Right cardiac atrium (tissue), 5 donors: ENCODE results near the gene MYH9. TPM values are rescaled to one million over a fixed set of nuclear protein-coding genes. Genes with fewer than 3 reads are reported as not detected.
A peak's percentile ranks its signal among the peaks of the same experiment; 100 is the strongest.
"Not testable (repeated sequence)": the region's sequence is repeated elsewhere in the genome, so short reads cannot be mapped to it uniquely, and the experiment has no call there.

Experiments used
- ATAC-seq, 2 donors: fragments of 200-7000 bp; cut with Tn5 transposase; one replicate each; pipeline versions ENCODE4 v1.8.0 to v1.9.1; 2020; ENCODE audit warnings: moderate library complexity in 2 of 2, mild to moderate bottlenecking in 1 of 2
- DNase-seq, 3 donors: peaks; one replicate each; pipeline ENCODE4 v3.0.0-alpha.2; 2020
- H3K27ac ChIP-seq: one replicate; pipeline ENCODE4 v1.5.1; 2013; ENCODE audit warnings: mild to moderate bottlenecking, low read length, control low read depth, moderate library complexity
- H3K27me3 ChIP-seq: one replicate; pipeline ENCODE4 v1.6.1; 2013; ENCODE audit not compliant: control insufficient read depth, insufficient read depth
- H3K4me1 ChIP-seq: one replicate; pipeline ENCODE4 v1.6.1; 2013; ENCODE audit warnings: low read length; ENCODE audit not compliant: control insufficient read depth, insufficient read depth
- H3K4me3 ChIP-seq: one replicate; pipeline ENCODE4 v1.5.1; 2013; ENCODE audit warnings: low read length, control low read depth
- H3K9me3 ChIP-seq: one replicate; pipeline ENCODE4 v1.6.1; 2013; ENCODE audit warnings: low read length; ENCODE audit not compliant: control insufficient read depth
- WGBS: extraction: QIAGEN DNeasy Blood & Tissue Kit; methylation state at CpG from one replicate; pipeline ENCODE4 v1.1.7; 2013; 5-methylcytosine and 5-hydroxymethylcytosine counted together
- intact Hi-C, 4 donors: fragments of 100-400 bp; cut with DNase I; formaldehyde crosslinking; loops; one replicate each; pipeline versions ENCODE4 v1.11.0 to v1.14.0; 2022 to 2023
- polyA plus RNA-seq: library from polyadenylated mRNA; stranded (reverse); fragments of 200-250 nt; gene quantifications from one replicate; pipeline ENCODE4 v1.2.3, GENCODE V29; 2013
- total RNA-seq, 4 donors: library from RNA; stranded (reverse); fragmentation: NEBNext Ultra II Directional; extraction: Animal tissue kit (Norgen Biotek cat#: 25700); gene quantifications; one replicate each; pipeline ENCODE4 v1.2.1, GENCODE V29; 2021
- donor health status: healthy with polysubstance abuse.
- donor health status: DM: no; HTN: yes; CAD: no.
- donor health status: DM: no; HTN: no; CAD: no.
- donor health status: DM: no; HTN: yes; CAD: no; lungs with severe emphysema.
- donor health status: DM: yes; HTN: yes; CAD: no.

Gene MYH9
- total and polyA plus RNA-seq, 5 donors = 92.5 to 224 (median 146) TPM

DNA sequence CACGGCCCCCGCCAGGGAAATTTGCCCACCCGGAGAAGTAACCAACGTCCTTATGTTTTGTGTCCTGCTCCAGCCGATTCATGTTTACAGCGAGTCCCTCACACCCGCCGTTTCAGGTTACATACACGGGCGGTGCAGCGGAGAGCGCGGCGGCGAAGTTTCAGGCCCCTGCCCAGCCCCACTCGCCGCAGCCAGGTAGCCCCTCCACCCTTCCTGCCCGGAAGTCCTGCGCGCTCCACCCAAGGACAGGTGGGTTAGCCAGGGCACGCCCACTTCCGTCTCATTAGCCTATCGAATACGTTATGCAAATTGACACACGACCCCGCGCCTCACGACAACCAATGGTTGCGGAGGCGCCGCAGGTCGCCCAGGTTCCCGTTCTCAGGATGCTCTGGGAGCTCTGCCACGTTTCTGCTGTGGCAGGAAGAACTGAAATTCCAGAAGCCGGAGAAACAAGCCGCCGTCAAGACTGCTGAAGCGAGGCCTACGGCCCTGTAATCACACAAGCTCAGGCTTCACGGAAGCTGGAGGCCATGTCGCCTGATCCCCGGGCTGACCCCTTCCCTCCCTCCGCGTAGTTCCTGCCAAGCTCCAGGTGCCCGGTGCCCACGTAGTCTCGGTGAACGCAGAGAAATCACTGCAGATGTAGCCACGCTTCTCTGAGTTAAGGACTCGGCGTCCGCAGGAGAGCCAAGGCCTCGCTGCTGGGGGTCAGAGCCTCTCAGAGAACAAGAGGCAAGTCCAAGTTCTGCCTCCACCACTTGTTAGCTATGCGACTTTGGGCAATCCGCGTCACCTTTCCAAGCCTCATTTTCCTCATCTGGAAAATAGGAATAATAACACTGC lies 22.4 kb upstream of the MYH9 start:
- WGBS = 23% methylated on average over 56 of the region's 56 CpGs
- intact Hi-C loops = no loop called here
- H3K27me3 ChIP-seq = no peaks in the 10 kb centered on the region
- peak overlapping the region; percentile 19 for H3K27ac ChIP-seq
- ATAC-seq (peak; percentile 88), DNase-seq (peak; percentile 73 to 90 (median 86))
- H3K4me1 ChIP-seq = peaks cover 1% of the 10 kb centered on the region
- no peaks in the 10 kb centered on the region for H3K9me3 ChIP-seq
- peak overlapping the region; percentile 6 for H3K4me3 ChIP-seq

DNA sequence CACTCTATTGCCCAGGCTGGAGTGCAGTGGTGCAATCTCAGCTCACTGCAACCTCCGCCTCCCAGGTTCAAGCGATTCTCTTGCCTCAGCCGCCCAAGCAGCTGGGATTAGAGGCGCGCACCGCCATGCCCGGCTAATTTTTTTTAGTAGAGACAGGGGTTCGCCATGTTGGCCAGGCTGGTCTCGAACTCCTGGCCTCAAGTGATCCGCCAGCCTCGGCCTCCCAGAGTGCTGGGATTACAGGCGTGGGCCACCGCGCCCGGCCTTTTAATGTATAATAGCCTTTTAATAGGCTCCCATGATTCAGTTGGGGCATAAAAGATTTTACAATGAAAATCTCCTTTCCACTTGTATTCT lies 21.8 kb upstream of the MYH9 start:
- H3K27ac ChIP-seq, DNase-seq, ATAC-seq, H3K4me1 ChIP-seq, H3K27me3 ChIP-seq, H3K9me3 ChIP-seq, intact Hi-C loops: not testable (repeated sequence)
- H3K4me3 ChIP-seq = peak overlapping the region; percentile 6
- 80% methylated on average over 15 of the region's 15 CpGs for WGBS

DNA sequence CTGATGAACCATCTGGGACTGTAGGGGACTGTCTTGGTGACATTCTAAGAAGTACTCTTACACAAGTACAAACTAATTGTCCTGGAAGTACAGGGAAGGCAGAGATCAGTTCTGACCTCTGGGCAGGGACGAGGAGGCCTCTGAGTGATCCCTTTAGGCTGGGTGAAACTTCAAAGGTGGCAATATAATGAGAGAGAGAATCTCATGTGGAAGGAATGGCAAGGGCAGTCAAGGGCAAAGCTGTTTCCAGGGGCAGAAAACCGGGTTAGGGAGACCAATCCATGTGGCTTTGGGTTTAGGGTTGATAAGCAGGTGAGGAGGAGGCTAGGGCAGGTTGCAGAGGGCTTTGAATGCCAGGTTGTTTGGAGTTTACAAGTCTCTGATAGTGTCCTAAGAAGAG lies 21.3 kb upstream of the MYH9 start:
- ATAC-seq = no peak
- WGBS = 64% methylated on average over 2 of the region's 2 CpGs
- DNase-seq = no peak
- Histone ChIP-seq H3K9me3 (no peaks in the 10 kb centered on the region), H3K4me3 (no peak overlapping the region), H3K27me3 (no peaks in the 10 kb centered on the region), H3K27ac (no peak overlapping the region), H3K4me1 (peaks cover 1% of the 10 kb centered on the region)
- intact Hi-C loops = no loop called here

DNA sequence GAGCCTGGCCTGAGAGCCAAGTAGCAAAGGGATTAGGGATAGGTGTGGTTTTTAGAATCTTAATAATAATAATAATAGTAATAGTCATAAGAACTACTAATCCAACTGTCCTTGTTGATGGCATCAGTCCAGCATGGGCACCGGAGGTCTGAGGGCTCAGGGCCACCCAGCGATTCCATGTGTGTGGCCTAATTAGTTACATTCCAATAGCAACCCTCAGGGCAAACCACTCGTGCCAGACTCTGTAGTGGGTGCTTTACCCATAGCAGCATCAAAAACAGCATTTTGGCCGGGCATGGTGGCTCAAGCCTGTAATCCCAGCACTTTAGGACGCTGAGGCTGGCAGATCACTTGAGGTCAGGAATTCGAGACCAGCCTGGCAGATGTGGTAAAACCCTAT lies 19.0 kb upstream of the MYH9 start:
- 91% methylated on average over 6 of the region's 6 CpGs for WGBS
- peaks cover 1% of the 10 kb centered on the region for H3K4me1 ChIP-seq
- H3K27me3 ChIP-seq = no peaks in the 10 kb centered on the region
- no peak overlapping the region for H3K4me3 ChIP-seq
- no peak overlapping the region for H3K27ac ChIP-seq
- H3K9me3 ChIP-seq = no peaks in the 10 kb centered on the region
- no peak for ATAC-seq
- DNase-seq = no peak
- intact Hi-C loops = no loop called here

DNA sequence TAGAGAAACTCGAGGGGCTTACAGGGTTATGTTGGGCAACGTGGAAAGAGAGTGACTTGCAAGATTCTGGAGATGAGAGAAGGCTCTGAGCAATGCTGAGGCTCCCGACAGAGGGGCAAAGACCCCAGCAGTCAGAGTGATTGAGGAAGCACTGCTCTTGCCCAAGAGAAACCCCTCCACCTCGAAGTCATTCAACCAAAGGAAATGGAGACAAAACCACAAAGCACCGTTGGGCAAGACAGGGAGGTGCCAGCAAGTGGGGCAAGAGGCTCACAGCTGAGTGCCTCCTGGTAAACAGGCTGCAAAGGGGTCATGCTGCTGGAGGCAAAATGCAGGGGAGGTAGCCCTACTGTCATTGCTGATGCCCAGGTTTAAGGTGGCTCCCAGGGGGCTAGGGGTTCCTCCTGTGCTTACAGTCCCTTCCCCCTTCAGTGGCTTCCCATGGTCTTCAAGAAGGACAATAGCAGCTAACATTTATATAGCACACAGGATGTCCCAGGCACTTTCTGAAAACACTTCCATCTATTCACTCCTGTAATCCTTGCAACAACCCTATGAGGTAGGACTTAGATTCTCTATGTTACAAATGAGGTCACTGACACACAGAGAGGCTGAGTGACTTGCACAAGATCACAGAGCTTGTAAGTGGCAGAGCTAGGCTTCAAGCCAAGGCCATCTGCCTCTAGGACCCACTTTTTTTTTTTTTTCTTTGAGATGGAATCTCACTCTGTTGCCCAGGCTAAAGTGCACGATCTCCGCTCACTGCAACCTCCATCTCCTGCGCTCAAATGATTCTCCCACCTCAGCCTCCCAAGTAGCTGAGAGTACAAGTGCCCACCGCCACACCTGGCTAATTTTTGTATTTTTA lies 18.1 kb upstream of the MYH9 start:
- no peaks in the 10 kb centered on the region for H3K9me3 ChIP-seq
- no peaks in the 10 kb centered on the region for H3K27me3 ChIP-seq
- peak in 1 of 3 donors; percentile 64 for DNase-seq
- intact Hi-C loops = no loop called here
- 61% methylated on average over 9 of the region's 9 CpGs for WGBS
- no peak overlapping the region for H3K4me3 ChIP-seq
- ATAC-seq = peak in 1 of 2 donors; percentile 12
- H3K4me1 ChIP-seq = peaks cover 1% of the 10 kb centered on the region
- no peak overlapping the region for H3K27ac ChIP-seq

DNA sequence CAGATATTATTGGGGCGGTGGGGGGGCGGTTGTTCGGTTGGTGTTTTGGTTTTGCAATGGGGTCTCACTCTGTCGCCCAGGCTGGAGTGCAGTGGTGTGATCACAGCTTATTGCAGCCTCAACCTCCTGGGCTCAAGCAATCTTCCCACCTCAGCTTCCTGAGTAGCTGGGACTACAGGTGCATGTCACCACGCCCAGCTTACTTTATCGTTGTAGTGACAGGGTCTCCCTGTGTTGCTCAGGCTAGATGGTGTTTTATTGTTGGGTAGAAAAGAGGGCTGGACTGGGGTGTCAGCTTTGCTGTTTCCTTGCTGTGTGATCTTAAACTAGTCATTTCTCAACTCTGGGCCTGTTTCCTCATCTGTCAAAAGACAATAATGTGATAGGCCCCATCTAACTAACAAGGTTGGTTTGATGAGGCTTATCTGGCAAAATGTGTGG lies 17.5 kb upstream of the MYH9 start:
- Histone ChIP-seq H3K9me3 (no peaks in the 10 kb centered on the region), H3K27ac (no peak overlapping the region), H3K4me1 (no peaks in the 10 kb centered on the region), H3K4me3 (no peak overlapping the region), H3K27me3 (no peaks in the 10 kb centered on the region)
- DNase-seq (no peak), ATAC-seq (no peak)
- WGBS = 90% methylated on average over 6 of the region's 6 CpGs
- intact Hi-C loops = no loop called here

DNA sequence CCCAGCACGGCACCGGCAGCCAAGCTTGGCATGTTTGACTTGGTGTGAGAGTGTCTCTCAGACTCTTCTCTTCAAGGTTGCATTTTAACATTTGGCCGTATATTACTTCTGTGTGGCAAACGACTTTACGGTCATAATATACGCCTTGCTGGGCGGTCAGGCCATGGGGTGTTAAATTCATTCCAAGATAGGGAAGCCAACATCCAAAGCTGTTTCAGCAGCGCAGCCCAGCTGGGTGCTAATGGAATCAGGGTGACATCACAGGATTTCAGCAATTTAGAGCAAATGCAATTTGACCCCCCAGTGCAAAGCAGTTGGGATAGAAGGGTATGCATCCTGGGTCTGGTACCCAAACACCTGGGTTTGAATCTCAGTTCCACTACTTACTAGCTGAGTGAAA lies 16.7 kb upstream of the MYH9 start:
- no peak overlapping the region for H3K4me3 ChIP-seq
- DNase-seq = no peak
- ATAC-seq = no peak
- H3K27me3 ChIP-seq = no peaks in the 10 kb centered on the region
- WGBS = 82% methylated on average over 8 of the region's 8 CpGs
- intact Hi-C loops = no loop called here
- no peaks in the 10 kb centered on the region for H3K4me1 ChIP-seq
- no peaks in the 10 kb centered on the region for H3K9me3 ChIP-seq
- H3K27ac ChIP-seq = no peak overlapping the region

DNA sequence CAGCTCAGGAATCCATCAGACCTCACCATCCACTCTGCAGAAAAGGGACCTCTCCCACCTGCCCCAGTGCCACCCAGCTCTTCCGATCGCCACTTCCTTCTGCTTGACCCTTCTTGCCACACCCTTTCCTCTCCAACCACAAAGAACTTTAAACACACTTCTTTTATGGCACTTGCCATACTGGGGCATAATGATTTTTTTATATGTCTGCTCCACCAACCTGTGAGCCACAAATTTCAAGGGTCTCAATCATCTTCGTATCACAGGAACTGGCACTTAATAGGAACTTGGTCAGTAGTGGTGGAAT lies 11.7 kb upstream of the MYH9 start:
- ATAC-seq (peak in 1 of 2 donors; percentile 32), DNase-seq (no peak)
- no peaks in the 10 kb centered on the region for H3K4me1 ChIP-seq
- no peaks in the 10 kb centered on the region for H3K9me3 ChIP-seq
- WGBS = 66% methylated on average over 3 of the region's 3 CpGs
- no peak overlapping the region for H3K4me3 ChIP-seq
- intact Hi-C loops = no loop called here
- H3K27me3 ChIP-seq = no peaks in the 10 kb centered on the region
- no peak overlapping the region for H3K27ac ChIP-seq

DNA sequence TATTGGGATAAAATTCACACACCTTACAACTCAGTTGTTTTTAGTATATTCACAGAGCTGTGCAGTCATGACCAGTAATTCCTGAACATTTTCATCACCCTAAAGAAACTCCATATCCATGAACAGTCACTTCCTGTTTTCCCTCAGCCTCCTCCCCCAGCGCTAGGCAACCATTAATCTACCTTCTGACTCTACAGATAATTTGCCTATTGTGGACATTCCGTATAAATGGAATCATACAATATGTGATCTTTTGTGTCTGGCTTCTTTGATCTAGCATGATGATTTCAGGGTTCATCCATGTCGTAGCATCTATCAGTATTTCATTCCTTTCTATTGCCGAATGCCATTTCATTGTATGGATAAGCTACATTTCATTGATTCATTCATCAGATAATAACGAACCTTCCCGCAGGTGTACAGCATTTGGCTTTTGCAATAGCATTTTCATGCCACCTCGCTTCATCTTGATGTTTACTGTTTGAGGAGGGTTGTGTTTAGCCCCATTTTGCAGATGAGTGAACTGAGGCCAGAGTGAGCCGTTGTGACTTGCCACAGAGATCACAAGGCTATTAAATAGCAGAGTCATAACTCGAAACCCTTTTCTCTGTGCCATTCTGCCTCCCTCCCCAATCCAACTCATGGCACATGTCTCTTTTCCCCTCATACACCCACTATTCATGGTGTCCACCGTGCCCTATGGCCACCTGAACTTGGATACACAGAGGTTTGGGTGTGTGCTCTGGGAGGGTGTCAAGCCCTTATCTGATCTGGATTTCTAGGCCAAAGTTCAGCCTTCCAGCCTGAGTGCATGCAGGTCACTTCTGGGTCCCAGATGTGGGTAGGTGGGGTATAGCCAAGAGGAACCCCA lies 11.1 kb upstream of the MYH9 start:
- Histone ChIP-seq H3K9me3 (no peaks in the 10 kb centered on the region), H3K27me3 (no peaks in the 10 kb centered on the region), H3K27ac (no peak overlapping the region), H3K4me1 (no peaks in the 10 kb centered on the region), H3K4me3 (no peak overlapping the region)
- intact Hi-C loops = no loop called here
- ATAC-seq = no peak
- WGBS = 89% methylated on average over 10 of the region's 10 CpGs
- no peak for DNase-seq

DNA sequence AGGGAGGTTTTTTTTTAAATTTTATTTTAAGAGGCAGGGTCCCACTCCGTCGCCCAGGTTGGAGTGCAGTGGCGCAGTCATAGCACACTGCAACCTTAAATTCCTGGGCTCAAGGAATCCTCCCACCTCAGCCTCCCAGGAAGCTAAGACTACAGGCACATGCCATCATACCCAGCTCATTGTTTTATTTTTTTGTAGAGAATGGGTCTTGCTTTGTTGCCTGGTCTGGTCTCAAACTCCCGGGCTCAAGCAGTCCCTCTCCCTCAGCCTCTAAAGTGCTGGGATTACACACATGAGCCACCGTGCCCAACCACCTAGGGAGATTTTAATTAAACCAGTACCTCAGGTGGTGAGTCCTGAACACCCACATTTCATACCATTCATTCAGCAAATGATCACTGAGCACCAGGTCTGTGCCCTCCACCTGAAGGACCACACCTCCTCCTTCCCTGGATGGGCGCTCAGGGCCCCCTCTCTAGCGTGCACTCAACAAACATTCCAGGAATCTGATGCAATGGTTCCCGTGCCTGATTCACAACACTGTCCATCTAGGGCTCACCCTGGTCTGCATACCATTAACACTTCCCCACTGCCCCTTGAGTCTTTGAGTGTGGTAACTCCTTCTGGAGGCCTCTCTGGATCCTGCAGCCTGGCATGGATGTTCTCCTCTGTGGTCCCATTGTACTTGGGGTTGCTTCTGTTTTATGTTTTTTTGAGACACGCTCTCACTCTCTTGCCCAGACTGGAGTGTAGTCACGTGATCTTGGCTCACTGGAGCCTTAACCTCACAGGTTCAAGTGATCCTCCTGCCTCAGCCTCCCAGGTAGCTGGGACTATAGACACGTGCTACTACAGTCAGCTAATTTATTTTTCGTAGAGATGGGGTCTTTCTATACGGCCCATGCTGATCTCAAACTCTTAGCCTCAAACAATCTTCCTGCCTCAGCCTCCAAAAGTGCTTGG lies 9.6 kb upstream of the MYH9 start:
- peak; percentile 31 to 38 for ATAC-seq
- WGBS = 82% methylated on average over 13 of the region's 13 CpGs
- intact Hi-C loops = no loop called here
- Histone ChIP-seq H3K9me3 (no peaks in the 10 kb centered on the region), H3K4me1 (no peaks in the 10 kb centered on the region), H3K27me3 (no peaks in the 10 kb centered on the region), H3K4me3 (no peak overlapping the region), H3K27ac (no peak overlapping the region)
- no peak for DNase-seq
